GM18517 (cell line): ENCODE measurements around the gene MACC1.

Source experiments
- ATAC-seq: cut with Tn5 transposase; IDR thresholded peaks from one replicate; pipeline ENCODE4 v1.9.1; 2021; ENCODE audit warnings: mild to moderate bottlenecking, moderate library complexity; ENCODE audit not compliant: unreplicated experiment

MACC1 gene, protein sequence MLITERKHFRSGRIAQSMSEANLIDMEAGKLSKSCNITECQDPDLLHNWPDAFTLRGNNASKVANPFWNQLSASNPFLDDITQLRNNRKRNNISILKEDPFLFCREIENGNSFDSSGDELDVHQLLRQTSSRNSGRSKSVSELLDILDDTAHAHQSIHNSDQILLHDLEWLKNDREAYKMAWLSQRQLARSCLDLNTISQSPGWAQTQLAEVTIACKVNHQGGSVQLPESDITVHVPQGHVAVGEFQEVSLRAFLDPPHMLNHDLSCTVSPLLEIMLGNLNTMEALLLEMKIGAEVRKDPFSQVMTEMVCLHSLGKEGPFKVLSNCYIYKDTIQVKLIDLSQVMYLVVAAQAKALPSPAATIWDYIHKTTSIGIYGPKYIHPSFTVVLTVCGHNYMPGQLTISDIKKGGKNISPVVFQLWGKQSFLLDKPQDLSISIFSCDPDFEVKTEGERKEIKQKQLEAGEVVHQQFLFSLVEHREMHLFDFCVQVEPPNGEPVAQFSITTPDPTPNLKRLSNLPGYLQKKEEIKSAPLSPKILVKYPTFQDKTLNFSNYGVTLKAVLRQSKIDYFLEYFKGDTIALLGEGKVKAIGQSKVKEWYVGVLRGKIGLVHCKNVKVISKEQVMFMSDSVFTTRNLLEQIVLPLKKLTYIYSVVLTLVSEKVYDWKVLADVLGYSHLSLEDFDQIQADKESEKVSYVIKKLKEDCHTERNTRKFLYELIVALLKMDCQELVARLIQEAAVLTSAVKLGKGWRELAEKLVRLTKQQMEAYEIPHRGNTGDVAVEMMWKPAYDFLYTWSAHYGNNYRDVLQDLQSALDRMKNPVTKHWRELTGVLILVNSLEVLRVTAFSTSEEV

DNA sequence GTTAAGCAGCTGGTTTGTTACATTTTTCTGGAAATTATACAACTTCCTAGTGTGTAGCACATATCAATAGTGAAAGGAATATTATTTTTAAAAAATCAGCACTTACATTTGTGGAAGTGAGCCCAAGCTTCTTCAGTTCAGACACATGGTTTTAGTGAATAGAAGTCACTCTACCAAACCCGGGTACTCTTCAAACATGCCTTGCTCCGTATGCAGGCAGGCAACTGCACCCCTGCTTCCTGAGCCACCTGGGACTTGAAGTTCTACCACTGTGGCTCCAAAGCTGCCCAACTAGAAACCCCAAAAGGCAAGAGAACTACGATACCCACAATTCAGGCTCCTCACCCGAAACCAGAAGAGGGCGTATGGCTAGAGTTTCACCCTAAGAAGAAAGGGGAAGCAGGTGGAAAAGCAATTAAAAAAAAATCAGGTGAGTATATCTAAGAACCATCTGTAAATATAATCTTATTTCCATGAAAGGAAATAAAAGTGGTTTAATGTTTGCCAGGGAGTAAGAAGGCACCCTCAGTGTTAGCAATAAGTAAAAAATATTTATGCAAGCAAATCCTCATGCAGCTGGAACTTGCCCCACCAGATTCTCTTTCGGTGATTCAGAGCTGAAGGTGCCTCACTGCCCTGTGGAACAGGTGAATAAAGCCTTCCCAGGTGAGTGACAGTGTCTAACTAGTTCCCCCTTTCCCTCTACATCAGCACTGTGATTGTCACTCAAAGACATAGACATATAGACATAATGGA lies at the start of gene MACC1:
MACC1 (minus strand) TSS at position 192 of the 756 bp plus-strand sequence. CDS start 55,522 bp downstream, outside the sequence.
- peak; percentile 57 for ATAC-seq

DNA sequence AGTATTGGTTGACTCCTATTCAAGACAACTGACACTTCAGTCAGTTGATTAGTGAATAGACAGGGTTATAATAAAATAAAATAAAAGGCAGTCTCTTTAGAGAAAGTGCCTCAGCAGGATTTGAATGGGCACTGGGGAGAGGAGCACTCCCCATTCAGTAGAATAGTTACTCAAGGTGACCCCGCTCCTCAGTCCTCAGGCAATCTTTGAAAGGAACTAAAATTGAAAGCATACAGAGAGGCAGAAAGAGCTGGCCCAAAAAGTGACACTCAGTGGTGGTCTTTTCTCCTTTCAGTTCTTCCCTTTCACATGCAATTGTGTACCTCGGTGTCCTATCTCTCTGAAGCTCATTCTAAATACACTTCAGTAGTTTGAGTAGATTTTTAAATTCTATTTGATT lies 47.4 kb upstream of the MACC1 start:
- ATAC-seq: no peak

DNA sequence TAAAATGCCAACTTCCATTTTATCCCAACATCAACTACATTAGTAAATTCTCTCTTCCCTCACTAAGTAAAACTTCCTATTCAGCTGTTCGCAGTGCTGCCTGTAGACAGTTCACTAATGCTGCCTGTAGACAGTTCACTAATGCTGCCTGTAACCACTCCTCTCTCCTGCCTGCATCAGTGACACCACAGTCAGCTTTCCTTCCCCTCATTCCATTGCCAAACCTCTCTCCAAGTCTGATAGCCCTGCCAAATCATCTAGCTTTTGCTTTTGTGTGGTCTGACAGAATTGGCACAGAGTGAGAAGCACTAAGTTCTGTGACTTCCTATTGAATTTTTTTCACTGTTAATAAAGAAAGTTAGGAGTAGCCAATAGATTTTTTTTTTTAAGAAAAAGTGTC lies 43.0 kb upstream of the MACC1 start:
- ATAC-seq: no peak

DNA sequence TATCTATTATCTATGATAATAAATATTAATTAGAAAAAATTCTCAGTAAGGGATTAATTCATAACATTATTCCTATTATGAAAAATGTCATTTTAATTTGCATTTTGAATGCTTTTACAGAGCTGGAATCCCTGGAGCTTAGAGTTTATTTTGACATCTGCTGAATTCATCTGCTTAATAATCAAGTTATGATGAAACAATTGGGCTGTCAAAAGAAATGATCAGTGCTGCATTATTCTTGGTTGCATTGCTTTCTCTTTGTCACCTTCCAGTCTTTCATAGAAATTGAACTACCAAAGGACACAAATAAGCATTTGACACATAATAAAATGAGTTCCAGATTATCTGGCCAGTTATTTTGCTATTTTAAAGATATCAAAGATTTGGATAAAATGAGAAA lies 40.0 kb upstream of the MACC1 start:
- no peak for ATAC-seq

DNA sequence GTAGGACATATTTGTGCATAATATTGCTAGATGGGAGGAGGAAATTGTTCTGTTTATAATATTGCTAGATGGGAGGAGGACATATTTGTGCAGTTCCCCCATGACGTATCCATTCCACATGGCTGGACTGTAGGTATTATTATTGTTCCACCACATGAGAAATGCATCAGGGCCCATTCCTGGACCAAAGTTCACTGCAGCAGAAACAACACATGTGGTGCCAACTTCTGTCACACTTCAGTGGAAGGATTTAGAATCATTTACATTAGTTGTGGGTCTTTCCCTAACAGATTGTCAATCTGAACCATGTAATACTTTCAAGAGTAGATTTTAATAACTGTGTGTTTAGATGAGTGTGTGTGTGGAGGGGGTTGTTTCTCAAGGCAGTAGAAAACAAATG lies 32.7 kb upstream of the MACC1 start:
- ATAC-seq: no peak

DNA sequence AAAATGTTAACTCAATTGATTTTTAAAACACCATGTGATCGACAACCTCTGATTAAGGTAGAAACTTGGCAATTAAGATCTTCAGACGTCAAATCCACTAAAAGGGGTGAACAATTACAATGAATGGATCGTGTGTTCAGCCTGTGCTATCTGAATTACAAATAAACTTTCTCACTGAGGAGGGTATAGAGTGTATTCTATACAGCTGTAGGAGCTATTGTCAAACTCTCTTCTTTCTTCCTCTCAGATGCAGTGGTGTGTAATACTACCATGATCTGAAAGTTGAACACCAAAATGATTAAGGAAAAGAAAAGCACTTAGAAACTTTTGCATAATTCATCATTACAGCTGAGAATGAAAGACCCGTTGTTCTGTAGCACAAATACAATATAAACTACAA lies 32.2 kb upstream of the MACC1 start:
- ATAC-seq: no peak

DNA sequence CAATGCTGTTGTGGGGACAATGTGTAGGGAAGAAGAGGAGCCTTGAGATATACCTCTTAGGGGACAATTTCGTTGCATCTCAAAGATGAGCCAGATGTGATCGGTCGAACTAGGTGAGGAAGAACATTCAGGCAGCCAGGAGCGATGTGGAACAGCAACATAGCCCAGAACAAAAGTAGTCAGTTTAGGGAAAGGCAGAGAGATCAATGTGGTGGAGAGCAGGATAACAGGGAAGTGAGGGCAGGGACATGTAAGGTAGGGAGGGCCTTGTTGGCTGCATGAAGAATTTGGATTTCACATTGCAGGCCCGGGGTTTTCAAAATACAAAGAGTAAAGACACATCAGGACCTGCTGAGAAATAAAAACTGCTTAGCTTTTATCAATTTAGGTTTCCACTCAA lies 29.1 kb upstream of the MACC1 start:
- no peak for ATAC-seq

DNA sequence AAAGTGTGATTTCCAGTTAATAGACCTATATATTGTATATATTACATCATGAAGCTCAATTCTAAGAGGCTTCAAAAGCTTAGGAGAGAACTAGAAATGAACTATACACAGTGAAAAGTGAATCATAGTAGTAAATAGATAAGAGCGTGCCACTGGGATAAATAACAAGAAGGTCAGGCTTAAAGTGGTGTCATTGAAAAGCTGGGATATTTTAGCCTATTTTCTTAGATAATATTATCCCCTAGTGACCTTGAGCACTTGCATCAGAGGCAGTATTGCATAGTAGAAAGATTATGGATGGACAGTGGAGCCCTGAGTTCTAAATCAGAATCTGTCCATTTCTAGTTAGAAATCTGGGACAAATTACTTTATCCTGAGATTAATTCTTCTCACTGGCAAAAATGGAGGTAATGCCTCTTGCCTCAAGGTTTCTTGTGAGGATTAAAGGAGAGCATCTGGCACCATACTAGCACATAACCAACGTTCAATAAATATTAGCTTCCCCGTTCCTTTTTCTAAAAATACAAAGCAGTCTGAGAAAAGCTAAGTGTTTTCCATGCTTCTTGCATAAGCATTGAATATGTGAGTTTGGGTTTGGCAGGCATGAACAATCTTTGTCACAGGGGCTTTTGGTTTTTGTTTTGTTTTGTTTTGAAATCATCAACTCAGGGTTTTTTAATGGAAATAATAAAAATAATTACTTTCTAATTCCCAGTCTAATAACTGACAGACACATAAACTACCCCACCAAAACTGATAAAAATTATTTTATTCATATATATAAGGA lies 27.3 kb upstream of the MACC1 start:
- no peak for ATAC-seq

DNA sequence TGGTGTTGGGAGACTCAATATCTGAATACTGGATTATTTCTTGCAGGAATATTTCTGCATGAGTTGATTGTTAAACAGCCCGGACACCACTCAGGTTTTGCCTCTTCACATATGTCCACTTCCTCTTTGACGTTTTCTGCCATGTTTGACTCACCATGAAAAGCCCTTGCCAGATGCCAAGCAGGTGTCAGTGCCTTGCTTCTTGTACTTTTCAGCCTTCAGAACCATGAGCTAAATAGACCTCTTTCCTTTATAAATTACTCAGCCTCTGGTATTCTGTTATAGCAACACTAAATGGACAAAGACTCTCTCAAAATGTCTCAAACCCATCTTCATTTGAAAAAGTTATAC lies 24.7 kb upstream of the MACC1 start:
- peak; percentile 38 for ATAC-seq

DNA sequence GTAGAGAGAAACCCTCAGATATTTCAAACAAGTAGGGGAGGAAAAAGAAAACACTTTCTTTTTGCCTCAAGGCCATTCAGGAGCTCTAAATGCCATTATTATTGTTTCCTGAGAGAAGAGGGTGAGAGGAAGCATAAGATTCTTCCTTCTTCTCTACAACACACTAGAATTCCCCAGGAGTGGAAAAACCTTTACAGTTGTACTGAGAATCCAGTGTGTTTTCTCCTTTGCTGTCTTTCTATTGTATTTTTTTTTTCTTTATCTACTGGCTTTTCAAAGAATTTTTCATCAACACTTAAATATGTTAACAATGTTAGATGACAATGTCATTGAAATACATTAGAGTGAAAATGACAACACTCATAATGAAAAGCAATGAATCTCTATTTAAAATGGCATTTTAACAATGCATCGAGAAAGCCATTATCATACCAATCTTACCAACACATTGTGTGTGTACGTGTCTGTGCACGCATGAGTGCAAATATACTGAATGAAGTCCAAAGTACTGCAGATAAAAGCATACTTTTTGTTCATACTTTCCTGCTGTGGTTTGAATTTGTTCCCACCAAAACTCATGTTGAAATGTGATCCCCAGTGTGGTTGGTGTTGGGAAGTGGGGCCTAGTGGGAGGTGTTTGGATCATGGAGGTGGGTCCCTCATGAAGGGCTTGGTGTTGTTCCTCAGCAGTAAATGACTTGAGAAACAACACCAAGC lies 24.2 kb upstream of the MACC1 start:
- no peak for ATAC-seq

DNA sequence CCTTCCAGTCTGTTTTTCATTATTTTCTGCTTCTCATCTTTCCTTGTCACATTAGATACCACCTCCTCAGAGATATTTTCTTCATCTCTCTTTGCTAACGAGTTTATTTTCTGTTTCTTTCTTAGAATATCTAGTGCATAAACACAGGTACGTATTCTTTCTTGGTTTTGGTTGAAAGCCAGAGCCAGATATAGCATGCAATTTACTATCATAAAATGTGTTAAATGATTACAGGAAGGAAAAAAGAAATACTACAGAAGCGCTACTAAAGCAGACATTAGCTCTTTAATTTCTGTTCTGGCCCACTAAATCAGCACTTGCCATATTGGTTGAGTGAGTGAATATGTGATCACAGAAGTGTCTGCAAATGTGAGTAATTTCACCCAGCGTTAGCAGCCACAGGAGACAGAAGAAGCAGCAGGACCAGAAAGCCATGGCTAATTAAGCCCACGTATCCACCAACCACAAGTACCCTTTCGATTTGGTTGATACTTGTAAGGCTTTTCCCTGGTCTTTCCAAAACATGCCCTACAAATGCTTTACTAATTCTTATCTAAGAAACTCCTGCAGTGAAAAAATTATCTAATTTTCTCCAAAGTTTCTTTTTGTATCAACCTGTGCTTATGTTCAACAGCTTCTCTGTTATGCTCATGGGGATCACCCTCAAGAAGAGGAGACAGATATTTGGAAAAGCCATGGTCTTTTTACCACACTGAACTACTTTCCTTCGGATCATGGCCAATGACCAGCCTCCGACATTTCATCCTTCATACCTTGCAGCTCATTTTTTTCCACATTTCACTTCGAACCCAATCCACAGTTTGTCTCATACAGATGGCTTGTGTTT lies 23.1 kb upstream of the MACC1 start:
- peak; percentile 42 for ATAC-seq

DNA sequence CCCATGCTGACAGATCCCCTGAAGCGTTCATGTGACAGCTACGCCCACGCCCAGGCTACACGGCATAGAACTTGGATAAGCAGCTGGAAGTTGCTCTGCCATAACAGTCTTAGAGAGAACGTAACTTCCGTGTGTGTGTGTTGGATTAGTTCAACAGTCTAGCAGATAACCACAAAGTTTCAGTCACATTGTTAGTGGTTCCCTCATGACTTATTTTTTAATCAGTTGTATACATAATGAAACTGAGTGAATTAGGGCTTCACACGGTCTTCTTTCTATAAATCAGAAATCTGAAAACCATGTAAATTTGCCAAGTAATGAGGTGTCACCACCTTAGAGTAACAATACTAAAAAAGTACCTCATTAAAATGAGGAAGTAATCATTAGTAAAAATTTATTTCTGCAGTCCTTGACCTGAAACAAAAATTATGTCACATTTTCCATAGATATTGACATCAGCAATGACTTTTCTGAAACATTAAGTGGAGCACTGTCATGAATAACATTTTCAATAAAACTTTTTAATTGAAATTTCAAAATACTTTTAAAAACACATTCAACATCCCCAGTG lies 21.7 kb upstream of the MACC1 start:
- ATAC-seq: peak; percentile 88

DNA sequence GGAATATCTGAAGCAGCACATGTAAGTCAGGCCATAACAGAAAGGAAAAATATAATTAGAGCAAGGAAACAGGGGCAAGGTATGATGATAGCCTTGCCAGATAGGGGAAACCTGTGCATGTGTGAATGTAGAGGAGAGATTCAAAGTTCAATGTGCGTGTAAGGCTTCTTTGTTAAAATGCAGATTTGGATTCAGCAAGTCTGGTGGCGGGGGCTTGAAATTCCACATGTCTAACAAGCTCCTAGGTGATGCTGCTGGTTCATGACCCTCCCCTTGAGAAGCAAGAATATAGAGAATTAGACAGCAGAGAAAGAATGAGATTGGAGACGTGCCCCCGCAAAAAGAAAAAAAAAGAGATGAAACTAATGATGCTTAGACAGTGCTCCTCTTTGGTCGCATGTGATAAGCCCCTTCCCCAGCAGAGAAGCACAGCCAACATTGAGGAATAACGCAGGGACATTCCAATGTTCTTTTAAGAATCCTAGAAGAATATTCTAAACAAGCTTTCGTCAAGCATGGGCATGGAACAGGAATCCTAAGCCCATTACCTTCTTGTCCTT lies 21.1 kb upstream of the MACC1 start:
- no peak for ATAC-seq

DNA sequence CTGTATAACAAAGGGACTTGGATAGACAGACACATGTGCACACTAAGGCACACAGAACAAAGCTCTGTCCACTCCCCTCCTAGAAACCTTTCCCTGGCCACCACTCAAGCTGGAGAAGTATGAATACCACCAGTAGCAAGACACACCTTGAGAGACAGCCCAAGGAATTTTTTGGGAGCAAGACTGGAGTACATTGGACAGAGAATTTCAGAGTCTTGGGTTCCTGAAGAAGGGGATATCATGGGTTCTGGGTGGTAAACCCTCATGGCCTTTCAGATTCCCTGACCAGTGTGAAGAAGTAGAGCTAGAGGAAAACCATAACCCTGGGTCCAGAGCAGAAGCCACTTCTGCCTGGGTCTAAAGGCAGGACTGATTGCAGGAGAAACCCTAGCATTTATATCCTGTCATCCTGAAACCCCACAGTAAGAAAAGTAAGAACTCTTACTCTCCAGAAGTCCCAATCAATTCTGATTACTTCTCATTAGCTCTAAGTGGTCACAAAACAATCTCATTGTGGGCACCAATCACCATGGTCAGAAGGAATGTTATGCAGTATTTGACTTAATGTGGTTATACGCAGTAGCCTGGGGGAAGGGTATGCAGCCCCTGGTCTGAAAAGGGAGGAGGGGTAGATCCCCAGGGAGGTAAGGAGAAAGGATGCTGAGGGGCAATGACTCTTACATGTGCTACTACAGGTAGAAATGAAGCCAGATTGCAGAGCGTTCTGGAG lies 20.4 kb upstream of the MACC1 start:
- no peak for ATAC-seq

DNA sequence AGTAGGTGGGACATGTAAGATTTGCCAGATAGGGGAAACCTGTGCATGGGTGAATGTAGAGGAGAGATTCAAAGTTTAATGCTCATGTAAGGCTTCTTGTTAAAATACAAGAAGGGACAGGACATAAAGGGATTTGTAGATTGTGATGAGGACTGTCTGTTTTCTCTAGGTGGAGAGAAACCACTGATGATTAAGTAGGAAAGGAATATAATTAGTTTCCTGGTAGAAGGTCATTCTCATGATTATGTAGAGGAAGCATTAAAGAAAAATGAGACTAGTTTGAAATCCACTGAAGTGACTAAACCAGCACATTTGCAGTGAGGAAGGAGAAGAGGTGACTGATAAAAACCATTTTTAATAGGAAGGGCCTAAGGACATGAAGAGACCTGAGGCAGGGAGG lies 19.6 kb upstream of the MACC1 start:
- no peak for ATAC-seq

DNA sequence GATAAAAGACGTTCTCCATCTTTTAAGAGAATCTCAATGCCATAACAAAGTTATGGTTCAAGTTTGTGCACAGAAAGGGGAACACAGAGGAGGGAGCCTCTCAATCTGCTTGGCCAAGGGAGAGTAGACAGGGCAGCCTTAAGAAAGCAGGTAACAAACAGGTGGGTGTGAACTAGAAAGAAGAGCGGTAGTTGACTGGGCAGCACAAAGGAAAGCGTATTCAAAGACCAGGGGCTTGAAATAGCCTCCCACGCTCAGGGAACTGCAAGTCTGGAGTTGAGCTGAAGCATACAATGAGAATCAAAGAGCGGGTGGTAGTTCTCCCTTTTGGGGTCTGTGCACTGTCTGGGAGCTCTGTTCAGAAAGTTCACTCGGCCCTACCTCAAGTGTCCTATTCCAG lies 18.9 kb upstream of the MACC1 start:
- ATAC-seq: no peak

DNA sequence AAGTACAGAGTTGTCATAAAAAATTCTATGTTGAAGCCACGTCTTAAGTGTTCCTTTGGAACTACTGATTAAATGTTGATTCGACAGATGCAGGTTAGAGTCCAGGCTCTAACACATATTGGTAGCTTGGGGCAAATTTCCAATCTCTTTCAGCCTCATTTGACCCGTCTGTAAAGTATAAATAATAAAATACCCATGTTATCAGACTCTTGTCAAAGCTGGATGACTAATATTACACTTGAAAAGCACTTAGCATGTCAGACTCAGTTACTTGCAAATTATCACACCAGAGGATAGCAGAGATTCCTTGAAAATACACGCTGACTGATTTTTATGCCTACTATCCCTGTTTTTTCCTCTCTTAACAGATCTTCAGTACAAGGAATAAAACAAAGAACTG lies 18.1 kb upstream of the MACC1 start:
- no peak for ATAC-seq

DNA sequence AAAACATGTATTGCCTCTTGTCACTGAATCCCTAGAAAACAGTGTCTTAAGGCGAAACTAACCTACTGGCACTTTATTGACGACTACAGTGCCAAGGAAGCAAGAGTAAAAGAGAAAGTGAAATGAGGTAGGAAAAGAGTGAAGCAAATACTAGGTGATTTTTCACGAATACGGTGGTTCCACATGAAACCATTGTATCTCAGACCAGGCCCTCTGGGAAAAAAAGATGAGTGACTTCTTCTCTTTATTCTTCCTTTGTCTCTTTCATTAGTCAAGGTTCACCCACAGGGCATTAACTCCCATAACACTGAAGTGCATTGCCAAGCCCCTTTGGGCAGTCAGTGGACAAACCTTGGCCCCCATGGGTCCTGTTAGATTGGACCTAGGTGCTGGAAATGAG lies 16.2 kb upstream of the MACC1 start:
- no peak for ATAC-seq
